Smooth muscle cell of the brain vasculature (primary cell): ENCODE measurements around the gene RPSA.
"Not testable (repeated sequence)": the region's sequence is repeated elsewhere in the genome, so short reads cannot be mapped to it uniquely, and the experiment has no call there.

Experiments
- DNase-seq: peaks from one replicate; pipeline ENCODE4 v3.0.0-alpha.2; 2012; ENCODE audit warnings: low read depth, low spot score

Gene RPSA

GRCh38 chr3:39388741-39389248, 17.7 kb upstream of the RPSA start:
- DNase-seq, result no peak

- no peak for DNase-seq
Observed at GRCh38 chr3:39390181-39390580, 16.3 kb upstream of the RPSA start.

- no peak for DNase-seq
Observed at GRCh38 chr3:39396690-39397089, 9.8 kb upstream of the RPSA start.

GRCh38 chr3:39398700-39399099, 7.8 kb upstream of the RPSA start:
- no peak for DNase-seq

- no peak for DNase-seq
Observed at GRCh38 chr3:39401983-39402382, 4.5 kb upstream of the RPSA start.

GRCh38 chr3:39404943-39405686, 1.4 kb upstream of the RPSA start:
- DNase-seq, result no peak

GRCh38 chr3:39405687-39406367, 693 bp upstream of the RPSA start:
- DNase-seq, result no peak

GRCh38 chr3:39407259-39407629, 724 bp downstream of the RPSA start:
- DNase-seq, result no peak

GRCh38 chr3:39407773-39408492, 1.4 kb downstream of the RPSA start:
- no peak for DNase-seq

GRCh38 chr3:39408493-39409372, 2.2 kb downstream of the RPSA start:
- DNase-seq, result no peak

- DNase-seq, result no peak
Observed at GRCh38 chr3:39409514-39410136, 3.1 kb downstream of the RPSA start.

GRCh38 chr3:39410893-39411292, 4.4 kb downstream of the RPSA start:
- no peak for DNase-seq

GRCh38 chr3:39412668-39413260, 6.2 kb downstream of the RPSA start:
- no peak for DNase-seq

GRCh38 chr3:39413691-39414420, 7.3 kb downstream of the RPSA start:
- DNase-seq, result no peak

GRCh38 chr3:39414421-39414907, 7.9 kb downstream of the RPSA start:
- DNase-seq, result no peak

- DNase-seq, result not testable (repeated sequence)
Observed at GRCh38 chr3:39415302-39415701, 8.8 kb downstream of the RPSA start.

- no peak for DNase-seq
Observed at GRCh38 chr3:39415983-39416382, 9.5 kb downstream of the RPSA start.

- not testable (repeated sequence) for DNase-seq
Observed at GRCh38 chr3:39416998-39417397, 10.5 kb downstream of the RPSA start.

- not testable (repeated sequence) for DNase-seq
Observed at GRCh38 chr3:39418556-39419225, 12.2 kb downstream of the RPSA start.
